ENCODE measurements around the gene HSF2BP. TPM values are rescaled to one million over a fixed set of nuclear protein-coding genes. Genes with fewer than 3 reads are reported as not detected.

Gene HSF2BP
- total and polyA plus RNA-seq, 2 of the 8 experiments (the other 6 are each of a cell fraction or from before 2014, with no cell fraction given) = 0.51 to 0.93 TPM

DNA sequence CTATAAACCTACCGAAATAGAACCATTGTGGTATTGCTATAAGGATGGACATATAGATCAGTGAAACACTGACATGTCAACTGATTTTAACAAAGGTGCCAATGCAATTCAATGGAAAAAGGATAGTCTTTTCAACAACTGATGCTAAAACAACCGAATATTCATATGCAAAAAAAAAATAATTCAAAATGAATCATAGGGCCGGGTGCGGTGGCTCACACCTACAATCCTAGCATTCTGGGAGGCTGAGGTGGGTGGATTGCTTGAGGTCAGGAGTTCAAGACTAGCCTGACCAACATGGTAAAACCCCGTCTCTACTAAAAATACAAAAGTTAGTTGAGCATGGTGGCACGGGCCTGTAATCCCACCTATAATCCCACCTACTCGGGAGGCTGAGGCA lies 23.9 kb downstream of the HSF2BP start:
- TF ChIP-seq JUND (IDR thresholded peaks at IDR 0.05; ENCODE audit: low read length) (no peak), SIX5 (IDR thresholded peaks at IDR 0.05; ENCODE audit: low read depth, low read length) (no peak), GABPA (IDR thresholded peaks at IDR 0.05; ENCODE audit: borderline replicate concordance, insufficient read depth, low read length) (no peak), CEBPB (IDR thresholded peaks at IDR 0.05; ENCODE audit: low read depth, low read length) (no peak), TBP (IDR thresholded peaks at IDR 0.05; ENCODE audit: low read depth, low read length) (no peak), HDAC6 (IDR thresholded peaks at IDR 0.05; ENCODE audit: low read depth, low read length) (no peak), CTBP2 (IDR thresholded peaks at IDR 0.05; ENCODE audit: borderline replicate concordance, insufficient read depth, insufficient read length, low read length) (no peak), HDAC2 (IDR thresholded peaks at IDR 0.05; ENCODE audit: borderline replicate concordance in 1 of 2, low read depth in 2 of 2, low read length in 2 of 2) (no peak), BACH1 (IDR thresholded peaks at IDR 0.05; ENCODE audit: low read length) (no peak), NRF1 (IDR thresholded peaks at IDR 0.05; ENCODE audit: low read depth, low read length) (no peak), SRF (IDR thresholded peaks at IDR 0.05; ENCODE audit: low read depth, low read length) (no peak)
- TF ChIP-seq, protein P1, sequence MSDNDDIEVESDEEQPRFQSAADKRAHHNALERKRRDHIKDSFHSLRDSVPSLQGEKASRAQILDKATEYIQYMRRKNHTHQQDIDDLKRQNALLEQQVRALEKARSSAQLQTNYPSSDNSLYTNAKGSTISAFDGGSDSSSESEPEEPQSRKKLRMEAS (IDR thresholded peaks at IDR 0.05) = no peak

More for the DNA sequence above, 23.9 kb downstream of the HSF2BP start:
- POLR2A ChIA-PET (ENCODE audit: partially characterized antibody) = no interaction called here
- Histone ChIP-seq H2BK15ac (ENCODE audit: low read length) (no peak overlapping the region), H3K36me3 (ENCODE audit: control insufficient read depth in 2 of 4, insufficient read depth in 4 of 4, low read length in 3 of 4) (no peaks in the 10 kb centered on the region), H3K14ac (ENCODE audit: insufficient read length) (no peak overlapping the region), H4K5ac (ENCODE audit: insufficient read length, low read depth, low read length) (no peak overlapping the region), H3K4me2 (ENCODE audit: insufficient read depth in 1 of 2, low read depth in 2 of 2, low read length in 2 of 2) (no peak overlapping the region), H4K20me1 (replicated peaks in 1 of 2; ENCODE audit: control insufficient read depth in 1 of 2, insufficient read depth in 2 of 2, low read length in 2 of 2) (peaks cover 0 to 1% of the 10 kb centered on the region in 2 experiments), H3K4me3 (ENCODE audit: extremely low read depth in 1 of 4, insufficient read depth in 2 of 4, low read depth in 3 of 4, low read length in 4 of 4) (no peak overlapping the region), H3K23me2 (ENCODE audit: low read depth, low read length) (peaks cover 9% of the 10 kb centered on the region; the same call in 1 of the 2 replicates), H2BK5ac (ENCODE audit: low read depth, low read length) (no peak overlapping the region), H2BK12ac (ENCODE audit: low read depth, low read length) (no peak overlapping the region), H3K56ac (replicated peaks; ENCODE audit: insufficient read length, low read depth, low read length) (no peak overlapping the region), H3K18ac (ENCODE audit: extremely low read depth, low read length) (no peak overlapping the region), H4K8ac (ENCODE audit: extremely low read depth, insufficient read depth, low read length) (no peak overlapping the region), H3K9ac (replicated peaks in 1 of 4; ENCODE audit: extremely low read depth in 1 of 4, low read depth in 3 of 4, low read length in 3 of 4) (no peak overlapping the region), H2AFZ (ENCODE audit: low read length) (no peak overlapping the region), H3K9me3 (ENCODE audit: insufficient read depth in 2 of 2, low read depth in 1 of 2, low read length in 1 of 2) (no peaks in the 10 kb centered on the region), H2BK20ac (ENCODE audit: low read length) (no peak overlapping the region), H2AK5ac (ENCODE audit: low read depth, low read length) (no peak overlapping the region), H3K23ac (ENCODE audit: insufficient read length) (no peak overlapping the region), H4K91ac (replicated peaks; ENCODE audit: insufficient read length, low read length) (no peak overlapping the region), H3K4me1 (replicated peaks in 1 of 4; ENCODE audit: control insufficient read depth in 3 of 4, insufficient read depth in 4 of 4, low read length in 3 of 4) (no peaks in the 10 kb centered on the region), H3K27me3 (replicated peaks in 1 of 4; ENCODE audit: control insufficient read depth in 3 of 4, extremely low read depth in 1 of 4, insufficient read depth in 3 of 4, low read length in 3 of 4) (no peaks in the 10 kb centered on the region), H3K79me1 (ENCODE audit: low read depth, low read length) (no peaks in the 10 kb centered on the region), H2BK120ac (replicated peaks; ENCODE audit: low read depth, low read length) (no peak overlapping the region), H3K4ac (replicated peaks; ENCODE audit: insufficient read length, low read depth, low read length) (no peak overlapping the region), H3K27ac (ENCODE audit: low read depth, low read length) (no peak overlapping the region), H3K79me2 (ENCODE audit: control insufficient read depth in 1 of 2, insufficient read depth in 2 of 2, low read length in 2 of 2) (no peaks in the 10 kb centered on the region)
- DNase-seq (ENCODE audit: low read depth in 1 of 2, low spot score in 2 of 2) = no peak
- FAIRE-seq = no peak
- 96% methylated on average over 7 of the region's 7 CpGs; no CpG with 5 or more reads in 1 of the 2 experiments for WGBS, 2 experiments (ENCODE audit: extremely low coverage in 1 of 2, insufficient coverage in 1 of 2, insufficient read length in 1 of 2, insufficient replicate concordance in 2 of 2, low coverage in 1 of 2, low lambda C conversion rate in 2 of 2, missing lambda C conversion rate in 1 of 2)
- CTCF ChIA-PET (ENCODE audit: partially characterized antibody) = interaction anchor here (1.1 kb wide), 1 partner anchor 15 kb away, joined by 4 read pairs; no protein-coding TSS in a partner anchor
